Bronchial epithelial cell (primary cell): ENCODE results near the gene STXBP5. TPM values are rescaled to one million over a fixed set of nuclear protein-coding genes. Genes with fewer than 3 reads are reported as not detected.

ENCODE experiments used
- DNase-seq: peaks from one replicate; pipeline ENCODE4 v3.0.0-alpha.2; 2010; ENCODE audit warnings: low read depth
- FAIRE-seq: peaks from 2 replicates; lab custom pipeline; 2011; peaks lifted over from hg19 to GRCh38; lab: Jason Lieb, UNC
- H3K27me3 ChIP-seq: 2 replicates; pipeline ENCODE4 v1.5.1; 2011; ENCODE audit warnings: low read length; ENCODE audit not compliant: control insufficient read depth, insufficient read depth
- H3K36me3 ChIP-seq: 2 replicates; pipeline ENCODE4 v1.5.1; 2011; ENCODE audit warnings: low read length; ENCODE audit not compliant: control insufficient read depth, insufficient read depth
- H3K4me3 ChIP-seq: 2 replicates; pipeline ENCODE4 v1.5.1; 2011; ENCODE audit warnings: mild to moderate bottlenecking, low read depth, low read length, control low read depth
- CTCF ChIP-seq: IDR thresholded peaks from 2 replicates; pipeline ENCODE4 v1.5.1; 2011; ENCODE audit warnings: mild to moderate bottlenecking, moderate library complexity, low read length, control low read depth, inconsistent platforms; ENCODE audit not compliant: insufficient read depth, severe bottlenecking
- total RNA-seq: library from RNA; depleted of rRNA; stranded (reverse); fragments of >200 nt; gene quantifications from 2 replicates; pipeline ENCODE4 v1.2.1, GENCODE V29; 2014

The STXBP5 gene
- total RNA-seq, 1 donor from 2014 or later, result 19.2 TPM

GRCh38 chr6:147213772-147214171 is 9.6 kb downstream of the STXBP5 start:
- H3K4me3 ChIP-seq, result no peak overlapping the region
- FAIRE-seq, result no peak
- no peak for TF ChIP-seq CTCF

GRCh38 chr6:147214248-147215227 is 10.3 kb downstream of the STXBP5 start:
- FAIRE-seq (no peak), DNase-seq (no peak)
- Histone ChIP-seq H3K4me3 (no peak overlapping the region), H3K36me3 (no peaks in the 10 kb centered on the region), H3K27me3 (no peaks in the 10 kb centered on the region)
- TF ChIP-seq CTCF, result no peak

More at GRCh38 chr6:147213772-147214171, 9.6 kb downstream of the STXBP5 start:
- no peaks in the 10 kb centered on the region for H3K27me3 ChIP-seq
- DNase-seq, result no peak
- no peaks in the 10 kb centered on the region for H3K36me3 ChIP-seq

- no peaks in the 10 kb centered on the region for H3K36me3 ChIP-seq
- FAIRE-seq, result no peak
- H3K27me3 ChIP-seq, result no peaks in the 10 kb centered on the region
- TF ChIP-seq CTCF, result no peak
- no peak for DNase-seq
- H3K4me3 ChIP-seq, result no peak overlapping the region
Observed at GRCh38 chr6:147216915-147217314, 12.7 kb downstream of the STXBP5 start.

GRCh38 chr6:147217840-147218404 is 13.7 kb downstream of the STXBP5 start:
- no peak for FAIRE-seq
- no peak for TF ChIP-seq CTCF
- no peaks in the 10 kb centered on the region for H3K36me3 ChIP-seq
- no peaks in the 10 kb centered on the region for H3K27me3 ChIP-seq
- DNase-seq, result no peak
- no peak overlapping the region for H3K4me3 ChIP-seq

GRCh38 chr6:147218797-147219196 is 14.6 kb downstream of the STXBP5 start:
- DNase-seq (no peak), FAIRE-seq (no peak)
- no peak for TF ChIP-seq CTCF
- no peaks in the 10 kb centered on the region for H3K27me3 ChIP-seq
- H3K36me3 ChIP-seq, result no peaks in the 10 kb centered on the region
- H3K4me3 ChIP-seq, result no peak overlapping the region
